Astrocyte (in vitro differentiated cells and primary cell): Measurements from ENCODE around the gene TMEM170B. TPM values are rescaled to one million over a fixed set of nuclear protein-coding genes. Genes with fewer than 3 reads are reported as not detected.

Experiments
- DNase-seq: peaks from one replicate; pipeline ENCODE4 v3.0.0-alpha.2; 2010; ENCODE audit warnings: low read depth
- FAIRE-seq: peaks from 2 replicates; lab custom pipeline; 2011; peaks lifted over from hg19 to GRCh38; lab: Jason Lieb, UNC
- H2AFZ ChIP-seq: 2 replicates; pipeline ENCODE4 v1.6.0; 2012; ENCODE audit warnings: low read depth, low read length, inconsistent platforms
- H3K27ac ChIP-seq: 2 replicates; pipeline ENCODE4 v1.5.1; 2011; ENCODE audit warnings: low read depth, low read length, inconsistent platforms
- H3K27me3 ChIP-seq: 2 replicates; pipeline ENCODE4 v1.6.0; 2011; ENCODE audit warnings: low read length, inconsistent platforms; ENCODE audit not compliant: insufficient read depth
- H3K36me3 ChIP-seq: 2 replicates; pipeline ENCODE4 v1.5.1; 2011; ENCODE audit warnings: low read length, inconsistent platforms; ENCODE audit not compliant: insufficient read depth
- H3K4me1 ChIP-seq: 2 replicates; pipeline ENCODE4 v1.5.1; 2011; ENCODE audit warnings: low read length, inconsistent platforms; ENCODE audit not compliant: insufficient read depth
- H3K4me2 ChIP-seq: 2 replicates; pipeline ENCODE4 v1.6.0; 2012; ENCODE audit warnings: low read length, inconsistent platforms
- H3K4me3 ChIP-seq: 2 replicates; pipeline ENCODE4 v1.5.1; 2011; ENCODE audit warnings: low read depth, mild to moderate bottlenecking, low read length, inconsistent platforms; ENCODE audit not compliant: insufficient read depth
- H3K79me2 ChIP-seq: 2 replicates; pipeline ENCODE4 v1.6.0; 2012; ENCODE audit warnings: mild to moderate bottlenecking, low read length, inconsistent platforms; ENCODE audit not compliant: insufficient read depth
- H3K9ac ChIP-seq: 2 replicates; pipeline ENCODE4 v1.6.0; 2012; ENCODE audit warnings: mild to moderate bottlenecking, low read length, inconsistent platforms
- H3K9me3 ChIP-seq: 2 replicates; pipeline ENCODE4 v1.5.1; 2012; ENCODE audit warnings: low read depth, mild to moderate bottlenecking, low read length, inconsistent platforms; ENCODE audit not compliant: insufficient read depth
- H4K20me1 ChIP-seq: 2 replicates; pipeline ENCODE4 v1.6.0; 2012; ENCODE audit warnings: low read length, inconsistent platforms; ENCODE audit not compliant: insufficient read depth
- H3K27ac Mint-ChIP-seq: one replicate; pipeline ENCODE4 v1.8.0; 2021; ENCODE audit warnings: mild to moderate bottlenecking, mixed read lengths; ENCODE audit not compliant: unreplicated experiment
- H3K27me3 Mint-ChIP-seq: one replicate; pipeline ENCODE4 v1.8.0; 2021; ENCODE audit warnings: low read depth, mixed read lengths; ENCODE audit not compliant: unreplicated experiment
- H3K36me3 Mint-ChIP-seq: one replicate; pipeline ENCODE4 v1.8.0; 2021; ENCODE audit warnings: low read depth, mixed read lengths; ENCODE audit not compliant: unreplicated experiment
- H3K4me1 Mint-ChIP-seq: one replicate; pipeline ENCODE4 v1.8.0; 2021; ENCODE audit warnings: low read depth, mixed read lengths; ENCODE audit not compliant: unreplicated experiment
- H3K4me3 Mint-ChIP-seq: one replicate; pipeline ENCODE4 v1.8.0; 2021; ENCODE audit warnings: mild to moderate bottlenecking, moderate library complexity, mixed read lengths; ENCODE audit not compliant: unreplicated experiment
- H3K9me3 Mint-ChIP-seq: one replicate; pipeline ENCODE4 v1.8.0; 2021; ENCODE audit warnings: mild to moderate bottlenecking, mixed read lengths; ENCODE audit not compliant: unreplicated experiment
- EZH2 ChIP-seq: IDR thresholded peaks from 2 replicates; pipeline ENCODE4 v1.6.1; 2012; ENCODE audit warnings: mild to moderate bottlenecking, low read length, inconsistent platforms; ENCODE audit not compliant: insufficient read depth
- total RNA-seq: library from RNA; stranded (reverse); gene quantifications from 2 replicates; pipeline ENCODE4 v1.2.1, GENCODE V29; 2021
- TF ChIP-seq, protein P1 (sequence below): IDR thresholded peaks from 2 replicates; pipeline ENCODE4 v1.5.1; 2011; ENCODE audit warnings: low read depth, mild to moderate bottlenecking, inconsistent platforms, low read length, moderate library complexity; ENCODE audit not compliant: insufficient read depth

Gene TMEM170B
- total RNA-seq, 1 donor from 2014 or later, result 2.5 TPM

DNA sequence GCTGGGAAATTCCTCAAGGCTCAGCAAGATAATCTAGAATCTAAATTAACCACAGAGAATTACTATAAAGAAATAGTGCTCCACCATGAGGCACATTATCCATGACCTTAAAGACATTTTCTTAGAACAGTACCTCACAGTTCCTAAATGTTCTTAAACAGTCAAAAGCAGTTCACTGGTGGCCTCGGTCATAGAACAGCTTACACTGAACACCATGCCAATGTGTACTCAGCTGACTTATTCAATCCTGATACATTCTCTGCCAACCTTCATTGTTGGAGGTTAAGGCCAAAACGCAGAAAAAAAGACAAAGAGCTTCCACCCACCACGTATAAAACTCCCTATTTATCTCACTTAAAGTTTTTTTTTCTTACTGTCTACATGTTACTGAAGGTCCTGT is 21.8 kb upstream of the TMEM170B start:
- no peak overlapping the region for H3K4me2 ChIP-seq
- Mint-ChIP-seq H3K27ac (no peak overlapping the region), H3K4me3 (no peak overlapping the region)

DNA sequence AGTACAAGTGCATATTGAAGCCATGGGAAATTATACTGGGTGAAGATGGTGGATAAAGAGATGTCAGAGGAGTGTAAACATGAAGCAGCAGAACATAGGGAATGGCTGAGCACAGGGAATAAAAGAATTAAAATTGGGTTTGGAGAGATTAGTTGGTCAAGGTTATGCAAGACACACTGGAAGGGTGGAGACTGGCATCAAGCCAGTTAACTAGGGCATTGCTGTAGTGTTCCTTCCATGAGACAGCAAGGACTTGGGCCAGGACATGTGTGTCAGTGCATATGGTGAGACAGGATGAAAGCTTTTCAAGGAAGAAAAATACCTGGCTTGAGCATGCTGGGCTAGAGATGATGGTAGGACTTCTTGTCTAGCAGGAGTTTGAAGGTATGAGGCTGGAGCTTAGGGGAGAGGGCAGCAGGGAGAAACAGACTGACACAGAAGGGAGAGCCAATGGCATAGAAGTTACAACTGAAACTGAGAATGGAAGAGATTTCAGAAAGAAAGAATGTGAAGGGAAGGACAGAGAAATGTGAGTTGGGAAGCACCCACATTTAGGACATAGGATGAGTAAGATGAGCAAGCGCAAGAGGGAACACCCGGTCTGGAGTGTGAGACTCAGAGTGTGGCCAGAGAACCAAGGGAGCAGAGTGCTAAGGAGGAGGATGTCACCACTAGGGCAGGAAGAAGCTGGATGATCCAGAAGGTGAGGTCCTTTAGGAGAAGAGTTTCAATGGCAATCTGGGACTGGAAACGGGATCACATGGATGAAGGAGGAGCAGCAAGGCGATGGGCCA is 14.5 kb upstream of the TMEM170B start:
- H3K36me3 Mint-ChIP-seq, result no peaks in the 10 kb centered on the region
- no peaks in the 10 kb centered on the region for H3K79me2 ChIP-seq
- H3K9me3 ChIP-seq, result no peaks in the 10 kb centered on the region
- H3K4me1 Mint-ChIP-seq, result no peaks in the 10 kb centered on the region
- H3K27me3 Mint-ChIP-seq, result no peaks in the 10 kb centered on the region
- no peak overlapping the region for H2AFZ ChIP-seq
- peaks cover 2% of the 10 kb centered on the region for H3K9me3 Mint-ChIP-seq
- DNase-seq (no peak), FAIRE-seq (no peak)
- H3K27ac ChIP-seq, result no peak overlapping the region
- no peak overlapping the region for H3K4me3 ChIP-seq
- no peak overlapping the region for H3K4me2 ChIP-seq
- TF ChIP-seq EZH2, result no peak
- H3K4me3 Mint-ChIP-seq, result no peak overlapping the region
- no peaks in the 10 kb centered on the region for H3K36me3 ChIP-seq
- H3K9ac ChIP-seq, result no peak overlapping the region
- H3K27ac Mint-ChIP-seq, result no peak overlapping the region
- no peaks in the 10 kb centered on the region for H3K4me1 ChIP-seq
- H3K27me3 ChIP-seq, result no peaks in the 10 kb centered on the region
- no peaks in the 10 kb centered on the region for H4K20me1 ChIP-seq

More for the DNA sequence above, 21.8 kb upstream of the TMEM170B start:
- H2AFZ ChIP-seq, result no peak overlapping the region
- H3K79me2 ChIP-seq, result no peaks in the 10 kb centered on the region
- no peaks in the 10 kb centered on the region for H3K27me3 ChIP-seq
- H3K4me3 ChIP-seq, result no peak overlapping the region
- FAIRE-seq, result no peak
- no peak overlapping the region for H3K9ac ChIP-seq
- peaks cover 2% of the 10 kb centered on the region for H3K9me3 Mint-ChIP-seq
- no peaks in the 10 kb centered on the region for H3K27me3 Mint-ChIP-seq
- no peaks in the 10 kb centered on the region for H4K20me1 ChIP-seq
- H3K4me1 ChIP-seq, result no peaks in the 10 kb centered on the region
- no peaks in the 10 kb centered on the region for H3K4me1 Mint-ChIP-seq
- no peak for DNase-seq
- no peak overlapping the region for H3K27ac ChIP-seq
- H3K36me3 Mint-ChIP-seq, result no peaks in the 10 kb centered on the region
- no peaks in the 10 kb centered on the region for H3K9me3 ChIP-seq
- H3K36me3 ChIP-seq, result no peaks in the 10 kb centered on the region
- TF ChIP-seq EZH2, result no peak
- TF ChIP-seq, protein P1, sequence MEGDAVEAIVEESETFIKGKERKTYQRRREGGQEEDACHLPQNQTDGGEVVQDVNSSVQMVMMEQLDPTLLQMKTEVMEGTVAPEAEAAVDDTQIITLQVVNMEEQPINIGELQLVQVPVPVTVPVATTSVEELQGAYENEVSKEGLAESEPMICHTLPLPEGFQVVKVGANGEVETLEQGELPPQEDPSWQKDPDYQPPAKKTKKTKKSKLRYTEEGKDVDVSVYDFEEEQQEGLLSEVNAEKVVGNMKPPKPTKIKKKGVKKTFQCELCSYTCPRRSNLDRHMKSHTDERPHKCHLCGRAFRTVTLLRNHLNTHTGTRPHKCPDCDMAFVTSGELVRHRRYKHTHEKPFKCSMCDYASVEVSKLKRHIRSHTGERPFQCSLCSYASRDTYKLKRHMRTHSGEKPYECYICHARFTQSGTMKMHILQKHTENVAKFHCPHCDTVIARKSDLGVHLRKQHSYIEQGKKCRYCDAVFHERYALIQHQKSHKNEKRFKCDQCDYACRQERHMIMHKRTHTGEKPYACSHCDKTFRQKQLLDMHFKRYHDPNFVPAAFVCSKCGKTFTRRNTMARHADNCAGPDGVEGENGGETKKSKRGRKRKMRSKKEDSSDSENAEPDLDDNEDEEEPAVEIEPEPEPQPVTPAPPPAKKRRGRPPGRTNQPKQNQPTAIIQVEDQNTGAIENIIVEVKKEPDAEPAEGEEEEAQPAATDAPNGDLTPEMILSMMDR, result no peak

DNA sequence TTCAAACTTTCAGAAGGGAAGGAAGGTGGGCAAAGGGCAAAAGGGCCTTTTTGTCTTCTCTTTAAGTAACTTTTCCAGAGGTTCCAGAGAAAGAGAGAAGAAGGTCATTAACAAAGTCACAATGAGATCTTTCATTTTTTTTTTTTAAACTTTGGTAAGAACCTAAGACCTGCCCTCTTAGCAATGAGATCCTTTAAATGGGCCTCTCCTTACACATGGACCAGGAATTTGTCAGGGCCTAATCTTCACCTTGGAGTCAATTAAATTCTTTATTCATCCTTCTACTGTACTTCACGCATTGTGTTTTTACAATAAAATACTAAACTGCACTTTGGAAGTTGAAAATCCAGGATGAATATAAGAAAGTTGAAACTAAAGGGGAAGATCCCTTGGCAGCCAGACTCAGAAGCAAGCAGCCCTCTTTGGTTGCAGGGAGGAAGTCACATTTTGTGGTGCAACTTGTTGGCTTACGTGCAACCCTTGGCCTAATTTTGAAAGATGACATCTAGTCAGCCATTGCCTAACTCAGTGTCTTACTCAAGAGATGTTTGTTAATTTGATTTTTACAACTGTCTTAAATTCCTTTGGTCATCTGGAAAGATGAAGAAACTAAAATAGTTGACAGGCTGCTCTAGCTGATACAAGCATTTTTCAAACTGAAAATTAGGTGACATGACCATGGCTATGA is 11.9 kb upstream of the TMEM170B start:
- Mint-ChIP-seq H3K4me1 (no peaks in the 10 kb centered on the region), H3K4me3 (no peak overlapping the region), H3K27ac (no peak overlapping the region), H3K27me3 (no peaks in the 10 kb centered on the region), H3K36me3 (no peaks in the 10 kb centered on the region), H3K9me3 (no peaks in the 10 kb centered on the region)
- no peaks in the 10 kb centered on the region for H3K4me1 ChIP-seq
- no peak overlapping the region for H3K27ac ChIP-seq
- DNase-seq, result no peak
- no peaks in the 10 kb centered on the region for H4K20me1 ChIP-seq
- TF ChIP-seq EZH2, result no peak
- TF ChIP-seq, protein P1, result no peak
- H3K79me2 ChIP-seq, result no peaks in the 10 kb centered on the region
- no peak for FAIRE-seq
- H3K9me3 ChIP-seq, result no peaks in the 10 kb centered on the region
- no peak overlapping the region for H3K4me2 ChIP-seq
- no peaks in the 10 kb centered on the region for H3K27me3 ChIP-seq
- no peaks in the 10 kb centered on the region for H3K36me3 ChIP-seq
- no peak overlapping the region for H3K9ac ChIP-seq
- H2AFZ ChIP-seq, result no peak overlapping the region
- no peak overlapping the region for H3K4me3 ChIP-seq
